ENCODE results near the gene CPLX1.
"Not testable (repeated sequence)": the region's sequence is repeated elsewhere in the genome, so short reads cannot be mapped to it uniquely, and the experiment has no call there.

The CPLX1 gene

DNA sequence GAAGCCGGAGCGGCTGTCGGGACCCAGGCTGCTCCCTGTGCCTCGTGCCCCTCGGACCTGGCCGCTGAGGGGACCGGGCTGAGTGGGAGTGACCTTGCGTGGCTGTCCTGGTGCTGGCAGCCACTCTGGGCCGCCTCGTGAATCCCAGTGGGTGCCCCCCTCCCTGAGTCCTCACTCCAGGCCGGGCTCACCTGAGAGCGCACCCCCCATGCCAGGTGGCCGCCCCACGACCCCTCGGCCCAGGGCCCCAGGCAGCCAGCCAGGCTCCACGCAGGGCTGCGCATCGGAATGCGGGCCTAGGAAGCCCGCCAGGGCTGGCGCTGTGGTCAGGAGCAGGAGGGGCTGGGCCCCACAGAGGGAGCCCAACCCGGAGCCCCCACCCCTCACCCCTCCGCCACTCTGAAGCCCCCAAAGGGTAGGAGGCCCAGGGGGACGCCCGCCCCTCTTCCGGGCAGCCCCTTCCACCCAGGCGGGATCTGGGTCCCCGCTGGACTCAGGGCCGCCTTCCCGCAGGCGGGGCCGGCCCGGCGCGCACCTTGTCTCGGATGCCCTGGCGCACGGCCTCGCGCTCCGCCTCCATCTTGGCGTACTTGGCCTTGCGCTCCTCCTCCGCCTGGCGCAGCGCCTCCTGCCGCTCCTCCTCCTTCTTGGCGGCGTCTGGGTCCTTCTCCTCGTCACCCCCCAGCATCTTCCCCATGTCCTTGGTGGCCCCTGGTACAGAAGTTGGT, 33.9 kb downstream of the CPLX1 start:
- DNase-seq (ENCODE audit: low read depth) = no peak

DNA sequence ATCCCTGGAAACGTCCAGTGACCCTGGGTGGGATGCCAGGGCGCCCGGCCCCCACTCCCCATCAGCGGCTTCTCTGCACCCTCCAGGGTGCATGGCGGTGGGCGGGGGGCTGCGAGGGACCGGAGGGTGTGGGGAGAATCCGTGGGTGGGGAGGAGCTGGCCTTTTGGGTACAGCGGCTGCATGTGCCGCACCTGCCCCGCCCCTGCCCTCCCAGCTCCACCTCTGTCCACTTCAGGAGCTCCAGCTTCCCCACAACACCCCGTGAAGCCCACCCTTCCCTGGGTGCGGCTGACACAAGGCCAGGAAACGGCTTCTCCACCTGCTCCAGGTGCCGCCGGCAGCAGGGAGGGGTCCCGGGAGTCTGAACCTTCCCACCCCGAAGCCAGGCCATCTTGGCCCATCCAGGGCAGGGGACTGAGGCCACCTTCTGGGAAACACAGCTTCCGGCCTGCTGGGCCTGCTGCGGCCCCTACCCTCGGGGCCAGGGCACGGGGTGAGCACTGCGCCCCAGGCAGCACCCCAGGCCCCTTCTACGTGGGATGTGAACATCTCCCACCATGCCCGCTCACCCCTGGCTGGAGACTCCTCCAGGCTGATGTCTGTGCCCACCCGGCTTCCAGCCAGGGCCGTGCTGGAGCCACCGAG, 34.6 kb downstream of the CPLX1 start:
- DNase-seq (ENCODE audit: low read depth) = no peak

DNA sequence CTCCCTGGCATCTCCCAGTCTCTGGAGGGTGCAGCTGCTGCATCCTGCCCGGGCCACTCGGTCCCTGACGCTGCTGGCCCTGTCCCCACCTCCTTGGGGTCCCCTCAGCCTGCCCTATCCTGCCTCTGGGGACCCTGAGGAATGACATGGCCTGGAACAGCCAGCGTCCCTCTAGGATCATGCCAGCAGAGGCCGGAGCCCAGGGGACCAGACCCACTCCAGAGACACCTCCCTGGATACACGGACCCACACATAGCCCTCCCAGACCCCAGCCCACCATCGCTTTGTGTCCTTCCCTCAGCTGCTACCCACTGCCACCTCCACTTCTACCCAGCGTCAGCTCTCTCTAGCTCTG, 35.5 kb downstream of the CPLX1 start:
- no peak for DNase-seq (ENCODE audit: low read depth)

DNA sequence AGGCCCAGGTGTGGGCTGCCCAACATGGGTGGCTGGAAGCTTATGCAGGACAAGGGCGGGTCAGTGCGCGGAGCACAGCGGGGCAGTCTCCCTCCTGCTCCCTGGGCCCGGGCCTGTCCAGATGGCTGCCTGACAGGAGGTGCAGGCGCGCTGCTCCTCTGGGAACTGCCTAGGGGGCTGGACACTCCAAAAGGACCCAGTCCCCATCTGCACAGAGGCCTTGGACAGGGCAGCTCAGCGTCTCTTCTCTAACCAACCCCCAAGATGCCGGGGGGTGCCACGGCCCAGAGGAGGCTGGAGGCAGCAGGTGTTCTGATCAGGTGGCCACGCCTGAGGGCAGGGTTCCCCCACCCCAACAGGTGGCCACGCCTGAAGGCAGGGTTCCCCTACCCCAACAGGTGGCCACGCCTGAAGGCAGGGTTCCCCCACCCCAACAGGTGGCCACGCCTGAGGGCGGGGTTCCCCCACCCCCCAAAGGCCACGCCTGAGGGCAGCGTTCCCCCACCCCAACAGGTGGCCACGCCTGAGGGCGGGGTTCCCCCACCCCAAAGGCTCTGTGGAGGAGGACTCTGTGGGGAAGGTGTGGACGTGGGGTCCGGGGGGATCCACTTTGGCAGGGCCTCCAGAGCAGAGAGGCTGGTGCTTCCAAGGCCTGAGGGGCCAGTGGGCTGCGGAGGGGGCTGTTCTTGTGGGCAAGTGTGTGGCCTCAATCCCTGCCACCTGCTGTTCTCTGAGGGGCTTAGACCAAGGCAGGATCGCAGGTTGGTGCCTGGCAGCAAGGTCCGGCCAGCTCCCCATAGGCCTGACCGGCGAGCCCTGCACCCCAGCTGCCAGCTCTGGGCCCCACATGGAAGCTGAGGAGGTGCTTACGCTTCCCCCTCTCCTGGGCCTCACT, 36.1 kb downstream of the CPLX1 start:
- DNase-seq (ENCODE audit: low read depth) = no peak

DNA sequence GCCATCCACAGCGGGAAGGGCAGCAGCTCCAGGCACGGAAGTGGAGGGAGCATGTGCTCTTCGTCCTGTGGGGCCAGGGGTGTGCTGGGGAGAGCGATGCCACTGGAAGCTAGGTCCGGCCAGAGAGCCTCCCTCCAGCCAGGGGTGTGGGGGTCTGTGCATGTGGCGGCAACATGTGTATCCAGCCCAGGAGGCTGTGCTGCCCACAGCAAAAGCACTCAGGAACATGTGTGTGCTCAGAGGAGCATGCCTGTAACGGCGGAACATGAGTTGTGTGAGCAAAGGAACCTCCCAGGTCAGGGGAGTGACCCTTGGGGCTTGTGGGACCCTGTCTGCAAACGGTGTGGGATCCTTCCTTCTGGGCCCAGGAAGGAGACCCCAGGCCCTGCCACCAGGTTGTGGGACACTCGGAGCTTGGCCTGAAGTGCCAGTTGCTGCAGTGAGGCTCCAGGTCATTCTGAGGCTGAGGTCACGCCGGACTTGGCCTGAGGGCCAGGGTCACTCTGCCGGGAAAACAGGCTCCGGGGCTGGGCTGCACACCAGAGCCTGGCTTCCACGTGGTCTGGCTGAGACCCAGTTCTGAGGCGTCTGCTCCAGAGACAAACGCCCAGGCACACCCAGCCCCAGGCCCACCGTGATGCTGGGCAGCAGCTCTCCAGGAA, 37.2 kb downstream of the CPLX1 start:
- DNase-seq (ENCODE audit: low read depth) = no peak

DNA sequence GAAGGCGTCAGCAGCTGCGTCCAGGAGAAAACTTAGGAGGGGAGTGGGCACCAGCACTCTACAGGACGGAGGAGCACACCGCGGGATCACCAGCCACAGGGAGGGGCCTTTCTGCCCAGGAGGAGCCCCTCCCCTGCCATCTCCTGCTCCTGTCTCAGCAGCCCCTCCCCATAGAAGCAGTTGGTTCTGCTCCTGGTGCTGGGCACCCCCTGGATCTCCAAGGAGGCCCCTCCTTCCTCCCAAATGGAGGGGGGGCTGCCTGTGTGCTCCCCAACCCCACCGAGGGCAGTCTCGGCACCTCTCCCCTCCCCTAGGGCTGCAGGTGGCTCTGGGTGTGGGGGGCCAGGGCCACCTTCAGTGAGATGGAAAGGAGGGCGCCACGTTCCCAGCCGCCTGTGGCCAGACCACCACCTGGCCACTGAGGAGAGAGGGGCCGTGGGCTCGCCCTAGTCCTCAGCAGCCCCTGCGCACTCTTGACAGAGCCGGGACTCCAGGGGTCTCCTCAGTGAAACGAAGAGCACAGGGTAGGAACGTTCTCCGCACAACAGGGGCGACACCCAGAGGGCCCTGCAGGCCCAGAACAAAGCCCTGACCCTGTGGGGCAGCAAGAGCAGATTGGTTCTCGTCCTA, 37.8 kb downstream of the CPLX1 start:
- no peak for DNase-seq (ENCODE audit: low read depth)

DNA sequence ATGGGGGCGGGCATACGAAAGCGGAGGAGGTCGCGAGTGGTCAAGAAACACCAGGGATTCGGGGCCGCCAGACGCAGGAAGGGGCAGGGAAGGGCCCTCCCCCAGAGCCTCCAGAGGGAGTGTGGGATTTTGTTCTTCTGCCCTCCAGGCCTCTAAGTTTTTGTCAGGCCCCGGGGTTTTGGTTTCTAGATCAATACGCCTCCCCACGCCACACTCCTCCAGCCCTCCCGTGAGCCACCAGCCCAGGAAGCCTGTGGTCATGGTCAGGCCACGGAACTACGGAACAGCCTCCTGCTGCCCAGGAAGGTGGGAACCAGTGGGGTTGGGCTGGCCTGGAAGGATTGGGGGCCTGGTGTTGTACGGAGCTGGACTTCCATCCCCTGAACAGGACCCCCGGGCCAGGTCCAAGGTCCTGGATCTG, 38.4 kb downstream of the CPLX1 start:
- DNase-seq (ENCODE audit: low read depth) = no peak

DNA sequence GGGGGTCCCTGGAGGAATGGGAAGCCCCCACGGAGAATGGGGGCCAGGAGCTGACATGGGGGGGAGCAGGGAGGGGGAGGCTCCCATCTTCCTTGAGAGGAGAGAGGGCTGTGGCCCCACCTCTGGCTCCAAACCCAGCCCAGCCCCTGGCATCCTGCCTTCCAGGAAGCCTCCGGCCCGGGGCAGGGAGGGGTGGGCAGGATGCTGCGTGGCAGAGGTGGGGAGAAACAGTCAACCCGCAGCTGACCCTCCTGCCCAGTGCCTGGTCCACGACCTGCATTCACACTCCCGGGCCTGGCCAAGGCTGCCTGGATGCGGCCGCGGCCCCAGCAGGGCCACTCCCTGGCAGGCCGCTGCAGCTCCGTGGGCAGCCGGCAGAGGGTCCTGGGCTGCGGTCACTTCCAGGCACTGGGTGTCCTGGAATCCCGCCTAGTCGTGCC, 39.0 kb downstream of the CPLX1 start:
- DNase-seq (ENCODE audit: low read depth) = no peak

DNA sequence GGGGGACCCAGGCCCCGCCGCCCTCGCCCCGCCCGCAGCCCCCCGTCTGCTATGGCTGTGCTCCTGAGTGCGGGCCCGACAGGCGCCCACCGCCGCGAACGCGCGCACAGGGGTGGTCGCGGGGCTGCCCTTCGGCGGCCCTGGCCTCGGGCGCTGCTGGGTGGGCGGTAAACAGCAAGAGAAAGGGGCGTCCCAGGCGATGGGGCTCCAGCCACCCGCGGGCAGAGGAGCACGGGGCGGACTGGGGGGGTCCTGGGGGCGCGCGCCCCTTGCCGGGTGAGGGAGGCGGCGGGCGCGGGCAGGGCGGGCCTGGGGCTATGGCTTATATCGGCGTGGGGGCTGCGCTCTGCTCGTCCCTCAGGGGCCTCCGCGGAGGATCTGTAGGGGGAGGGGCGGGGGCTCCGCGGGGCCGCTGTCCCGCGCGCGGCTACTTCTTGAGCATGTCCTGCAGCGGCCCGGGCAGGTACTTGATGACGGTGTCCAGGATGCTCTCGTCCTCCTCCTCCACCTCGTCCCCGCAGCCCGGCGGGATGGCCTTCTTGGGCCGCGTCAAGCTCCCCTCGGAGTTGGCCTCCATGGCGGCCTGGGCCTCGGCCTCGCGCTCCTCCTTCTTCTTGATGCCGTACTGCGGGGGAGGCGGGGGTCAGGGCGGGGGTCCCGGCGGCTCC, 39.7 kb downstream of the CPLX1 start:
- DNase-seq (ENCODE audit: low read depth) = no peak

DNA sequence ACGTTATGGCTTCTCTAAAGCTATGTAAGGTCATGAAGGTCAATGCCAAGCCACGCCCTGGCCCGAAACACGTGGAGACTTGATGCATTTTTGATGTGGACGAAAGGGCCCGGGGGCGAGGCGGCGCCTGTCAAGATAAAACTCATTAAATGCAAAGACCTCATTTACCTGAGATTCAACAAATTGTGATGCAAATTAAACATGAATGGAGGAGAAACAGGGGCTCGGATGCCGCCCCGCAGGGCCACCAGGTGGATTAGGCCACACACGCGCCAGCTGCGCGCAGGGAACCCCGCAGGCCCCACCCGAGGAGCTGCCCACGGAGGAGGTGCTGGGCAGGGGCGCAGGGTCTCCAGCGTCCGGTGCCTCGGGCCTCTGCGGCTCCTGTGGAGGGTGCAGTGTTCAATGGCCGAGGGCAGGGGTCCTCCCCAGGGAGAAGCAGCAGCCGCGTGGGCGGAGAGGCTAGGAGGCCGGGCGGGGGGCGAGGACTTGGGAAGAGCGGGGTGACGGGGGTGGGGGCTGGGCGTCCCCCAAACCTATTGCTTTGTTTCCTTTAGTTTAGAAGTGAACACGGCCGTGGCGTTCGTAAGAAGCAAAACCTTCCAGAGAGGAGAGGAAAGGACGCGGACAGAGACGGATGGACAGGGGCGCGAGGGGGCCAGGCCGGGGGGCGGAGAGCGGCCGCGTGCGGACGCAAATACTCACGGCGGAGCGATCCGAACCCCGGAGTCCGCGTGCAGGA, 40.4 kb downstream of the CPLX1 start:
- DNase-seq (ENCODE audit: low read depth) = no peak

DNA sequence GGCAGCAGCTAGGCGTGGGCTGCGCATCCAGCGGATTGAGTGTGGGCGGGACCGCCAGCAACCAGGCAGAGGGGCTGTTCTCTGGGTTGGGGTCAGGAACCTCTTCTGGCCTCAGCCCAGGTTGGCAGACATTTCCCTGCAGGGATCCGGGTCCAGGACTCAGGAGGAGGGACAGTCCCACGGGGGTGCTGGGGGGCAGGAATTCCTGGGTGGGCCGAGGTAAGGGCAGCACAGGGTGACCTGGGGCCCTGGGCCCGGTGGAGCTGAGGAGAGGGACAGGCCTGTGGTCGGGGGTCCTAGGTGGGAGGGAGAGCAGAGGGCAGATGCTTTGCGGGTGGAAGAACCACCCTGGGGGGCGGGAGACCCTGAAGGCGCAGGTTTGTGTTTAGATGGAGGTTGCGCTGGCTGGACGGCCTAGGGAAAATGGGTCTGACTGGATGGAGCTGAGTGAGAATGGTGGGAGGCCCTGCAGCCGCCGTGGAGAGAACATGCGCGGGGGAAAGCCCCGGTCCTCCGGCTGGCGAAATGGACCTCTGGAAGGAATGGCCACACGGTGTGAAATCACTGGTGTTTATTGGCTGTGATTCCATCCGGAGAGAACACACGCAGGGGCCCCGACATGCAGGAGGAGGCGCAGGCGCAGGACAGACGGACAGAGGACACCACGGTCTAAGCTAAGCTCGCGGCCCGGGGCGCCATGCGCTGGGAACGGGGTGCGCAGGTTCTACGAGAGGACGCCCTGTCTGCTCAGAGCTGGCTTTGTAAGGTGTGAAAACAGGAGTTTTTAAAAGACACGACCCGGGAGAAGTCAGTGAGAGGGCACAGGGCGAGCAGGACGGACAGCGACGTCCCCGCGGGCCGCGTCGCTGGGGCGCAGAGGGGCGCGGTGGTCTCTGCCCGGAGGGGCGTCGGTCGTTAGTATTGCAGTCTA, 41.3 kb downstream of the CPLX1 start:
- DNase-seq (ENCODE audit: low read depth) = no peak

DNA sequence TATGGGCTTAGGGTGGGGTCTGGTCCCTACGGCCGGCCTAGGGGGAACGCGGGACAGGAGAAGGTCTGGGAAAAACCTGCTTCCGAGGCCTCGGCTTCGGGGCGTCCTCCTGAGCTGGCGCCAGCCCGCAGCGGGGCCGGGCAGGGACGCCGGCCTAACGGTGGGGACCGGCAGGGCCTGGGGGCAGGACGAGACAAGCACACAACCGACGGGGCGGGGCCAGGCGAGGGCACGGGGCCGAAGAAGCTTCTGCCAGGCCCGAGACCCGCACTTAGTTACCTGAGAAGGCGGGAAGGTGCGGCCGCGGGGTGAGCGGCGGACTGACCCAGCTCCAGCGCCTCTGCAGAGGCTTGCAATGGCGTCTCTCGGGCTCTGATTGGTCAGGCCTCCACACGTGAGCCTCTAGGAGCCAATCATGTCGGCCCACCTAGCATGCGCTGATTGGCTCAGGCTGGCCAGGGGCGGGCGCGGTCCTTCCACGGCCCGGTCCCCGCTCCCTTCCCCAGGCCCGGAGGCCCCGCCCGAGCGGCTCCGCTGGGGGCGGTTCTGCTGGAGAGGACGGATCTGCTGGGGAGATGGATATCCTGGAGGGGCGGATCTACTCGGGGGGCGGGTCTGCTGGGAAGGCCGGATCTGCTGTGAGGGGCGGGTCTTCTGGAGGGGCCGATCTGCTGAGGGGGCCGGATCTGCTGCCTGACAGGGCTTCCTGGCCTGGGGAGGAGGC, 44.3 kb downstream of the CPLX1 start:
- peak; percentile 94 for DNase-seq (ENCODE audit: low read depth)

DNA sequence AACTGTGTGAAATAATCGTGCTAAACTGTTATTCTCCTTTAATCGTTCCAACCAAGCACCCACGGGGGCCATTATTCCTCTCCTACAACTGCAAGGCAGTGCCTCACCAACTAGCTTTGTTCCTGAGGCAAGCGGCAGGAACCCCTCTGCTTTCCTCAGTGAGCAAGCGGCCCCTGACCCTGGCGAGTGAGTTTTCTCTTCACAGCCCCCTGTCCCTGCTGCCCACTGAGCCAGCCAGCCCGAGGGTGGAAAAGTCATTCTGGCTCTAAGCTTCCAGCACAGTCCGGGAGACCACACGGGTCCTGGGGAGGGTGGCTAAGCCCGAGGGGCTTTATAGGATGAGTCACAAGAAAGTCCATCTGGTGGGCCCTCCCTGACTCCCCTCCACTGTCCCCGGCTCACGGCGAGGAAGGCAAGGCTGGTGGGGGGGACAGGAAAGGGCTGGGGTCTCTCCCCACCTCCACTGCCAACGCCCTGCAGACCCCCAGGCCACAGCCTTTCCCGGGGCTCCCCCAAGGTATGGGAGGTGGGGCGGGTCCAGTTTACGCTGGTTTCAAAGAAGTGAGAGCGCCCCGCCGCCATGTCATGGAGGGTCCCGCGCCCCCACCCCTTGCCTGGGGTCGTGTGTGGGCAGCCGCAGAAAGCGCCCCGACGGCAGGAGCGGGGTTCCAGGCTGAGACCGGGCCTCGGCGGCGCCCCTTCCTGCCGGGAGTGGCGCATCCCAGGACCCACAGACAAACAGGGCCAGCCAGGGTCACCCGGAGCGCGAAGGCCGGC, 45.0 kb downstream of the CPLX1 start:
- no peak for DNase-seq (ENCODE audit: low read depth)

DNA sequence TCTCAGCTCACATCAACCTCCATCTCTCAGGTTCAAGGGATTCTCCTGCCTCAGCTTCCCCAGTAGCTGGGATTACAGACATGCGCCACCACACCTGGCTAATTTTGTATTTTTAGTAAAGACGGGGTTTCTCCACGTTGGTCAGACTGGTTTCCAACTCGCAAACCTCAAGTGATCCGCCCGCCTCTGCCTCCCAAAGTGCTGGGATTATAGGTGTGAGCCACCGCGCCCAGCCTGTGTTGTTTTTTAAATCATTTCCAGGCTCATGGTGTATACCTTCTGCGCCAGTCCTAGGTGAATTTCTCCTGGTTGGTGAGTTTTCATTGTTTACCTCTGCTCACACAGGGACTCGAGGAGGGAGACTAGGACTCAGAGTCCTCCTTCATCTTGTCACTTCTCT, 45.7 kb downstream of the CPLX1 start:
- DNase-seq (ENCODE audit: low read depth) = not testable (repeated sequence)

DNA sequence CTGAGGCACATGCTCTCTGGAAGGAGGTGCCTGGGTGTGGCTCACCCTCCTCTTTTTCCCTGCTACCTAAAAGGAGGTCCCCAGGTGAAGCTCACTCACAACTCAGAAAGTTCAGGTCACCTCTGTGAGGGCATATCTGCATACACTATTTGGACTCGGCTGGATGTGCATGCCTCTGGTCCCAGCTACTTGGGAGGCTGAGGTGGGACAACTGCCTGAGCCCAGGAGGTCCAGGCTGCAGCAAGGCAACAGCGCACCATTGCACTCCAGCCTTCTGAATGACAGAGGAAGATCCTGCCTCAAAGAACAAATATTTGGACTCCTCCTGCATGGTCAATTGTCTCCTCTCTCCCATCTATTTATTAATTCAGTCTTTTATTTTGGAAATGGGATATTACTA, 46.4 kb downstream of the CPLX1 start:
- DNase-seq (ENCODE audit: low read depth) = no peak

DNA sequence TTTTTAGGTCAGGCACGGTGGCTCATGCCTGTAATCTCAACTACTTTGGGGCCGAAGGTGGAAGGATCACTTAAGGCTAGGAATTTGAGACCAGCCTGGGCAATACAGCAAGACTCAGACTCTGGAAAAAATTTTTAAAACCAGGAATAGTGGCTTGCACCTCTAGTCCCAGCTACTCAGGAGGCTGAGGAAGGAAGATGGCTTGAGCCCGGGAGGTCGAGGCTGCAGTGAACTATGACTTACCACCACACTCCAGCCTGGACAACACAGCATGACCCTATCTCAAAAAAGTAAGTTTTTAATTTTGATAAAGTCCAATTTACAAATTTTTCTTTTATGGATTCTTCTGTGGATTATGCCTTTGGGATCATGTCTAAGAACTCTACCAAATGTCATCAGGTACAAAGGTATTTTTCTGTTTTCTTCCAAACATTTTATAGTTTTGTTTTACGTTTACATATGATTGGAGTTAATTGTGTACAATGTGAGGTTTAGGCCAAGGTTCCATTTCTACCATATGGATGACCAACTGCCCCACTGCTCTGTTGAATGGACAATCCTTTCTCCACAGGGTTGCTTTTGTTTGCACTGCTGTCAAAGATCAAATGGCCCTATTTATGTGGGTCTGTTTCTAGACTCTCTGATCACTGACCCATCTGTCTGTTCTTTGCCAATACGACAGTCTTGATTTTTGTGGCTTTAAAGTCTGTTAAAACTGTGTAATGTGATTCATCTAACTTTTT, 48.2 kb downstream of the CPLX1 start:
- DNase-seq (ENCODE audit: low read depth) = no peak

DNA sequence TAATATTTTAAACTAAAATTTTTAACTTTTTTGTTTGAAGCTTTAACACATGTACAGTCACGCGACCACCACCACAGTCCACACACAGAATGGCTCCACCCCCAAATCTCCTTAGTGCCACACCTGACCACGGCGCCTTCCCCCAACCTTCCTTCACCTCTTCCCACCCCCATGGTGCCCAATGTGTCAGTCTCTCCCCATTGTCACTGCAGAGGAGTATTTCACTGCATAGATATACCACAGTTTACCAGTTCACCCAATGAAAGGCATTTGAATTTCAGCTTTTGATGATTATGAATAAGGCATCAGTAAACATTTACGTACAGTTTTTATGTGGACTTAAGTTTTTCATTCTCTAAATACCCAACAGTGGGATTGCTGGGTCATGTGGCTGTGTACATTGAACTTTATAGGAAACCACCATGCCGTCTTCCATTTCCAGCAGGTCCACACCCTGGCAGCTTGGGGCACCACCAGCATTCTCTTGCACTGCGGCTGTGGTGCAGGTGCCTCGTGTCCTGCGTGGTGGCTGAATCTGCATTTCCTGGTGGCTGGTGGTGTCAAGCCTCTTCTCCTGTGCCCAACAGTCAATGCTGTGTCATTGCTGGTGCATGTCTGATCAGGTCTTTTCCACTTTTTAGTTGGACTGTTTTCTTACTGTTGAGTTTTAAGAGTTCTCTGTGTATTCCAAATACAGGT, 49.0 kb downstream of the CPLX1 start:
- DNase-seq (ENCODE audit: low read depth) = no peak

Data from non-pigmented ciliary epithelial cell (primary cell).